NCI-H510A treated with DMSO at 0.1 percent for 48 hours (cell line): ENCODE data around the gene MCAT.
A peak's percentile ranks its signal among the peaks of the same experiment; 100 is the strongest.

Experiments
- DNase-seq: peaks from one replicate; lab custom pipeline; 2025; lab: John Stamatoyannopoulos, UW

The MCAT gene

DNA sequence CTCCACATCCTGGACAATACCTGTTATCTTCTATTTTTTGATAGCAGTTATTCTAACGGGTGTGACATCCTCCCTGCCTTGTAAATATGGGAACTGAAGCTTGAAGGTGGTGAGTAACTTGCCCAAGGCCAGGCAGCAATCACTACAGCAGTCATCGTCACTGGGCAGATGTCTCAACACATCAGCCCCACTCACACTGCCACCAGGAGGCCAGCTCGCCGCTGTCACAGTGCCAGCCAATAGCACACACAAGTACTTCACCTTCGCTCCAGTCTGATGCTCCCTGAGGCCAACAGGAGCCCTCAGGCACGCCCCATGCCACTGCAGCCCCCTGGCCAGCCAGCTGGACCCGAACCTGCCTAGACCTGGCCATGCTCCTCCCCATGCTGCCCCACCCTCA lies 49.1 kb downstream of the MCAT start:
- DNase-seq: peak; percentile 5

GRCh38 chr22:43092085-43092484 lies 51.1 kb downstream of the MCAT start:
- DNase-seq: no peak

GRCh38 chr22:43090130-43090789 lies 52.9 kb downstream of the MCAT start:
- DNase-seq: peak; percentile 34

- peak; percentile 68 for DNase-seq
These were observed 54.0 kb downstream of the MCAT start, which contains the start of gene TTLL1 for GRCh38 chr22:43088984-43089717. Gene TTLL1 (minus strand): TSS chr22:43089391. CDS start chr22:43075586, 13,805 bp downstream.

DNA sequence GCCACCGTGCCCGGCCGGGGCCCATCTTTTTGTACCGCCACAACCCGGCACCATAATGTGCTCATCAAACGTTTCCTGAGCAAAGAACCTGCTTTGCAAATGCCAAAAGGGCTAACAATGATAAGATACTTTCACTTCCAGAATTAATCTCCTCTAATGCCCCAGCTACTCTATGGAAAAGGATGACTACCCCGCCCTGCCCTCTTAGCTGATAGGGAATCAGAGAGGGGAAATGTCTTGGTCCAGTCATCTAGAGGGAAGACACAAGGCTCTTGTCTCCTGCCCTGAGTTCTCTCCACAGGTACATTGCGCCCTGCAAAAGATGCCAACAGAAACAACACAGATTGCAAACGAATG lies 54.6 kb downstream of the MCAT start:
- DNase-seq: peak; percentile 33

GRCh38 chr22:43085658-43086606 lies 57.3 kb downstream of the MCAT start:
- no peak for DNase-seq
